Peyer's patch (tissue), 4 donors: ENCODE measurements around the gene SPI1. TPM values are rescaled to one million over a fixed set of nuclear protein-coding genes. Genes with fewer than 3 reads are reported as not detected.

Source experiments
- DNase-seq, 3 donors: peaks; one replicate each; pipeline ENCODE4 v3.0.0-alpha.2; 2017 to 2019
- H3K27ac ChIP-seq, 4 donors: fragments of 200-600 bp; sonication (generic); one replicate each; pipeline ENCODE4 v1.5.1; 2016 to 2019
- H3K27me3 ChIP-seq, 2 donors: fragments of 200-600 bp; sonication (generic); one replicate each; pipeline ENCODE4 v1.5.1; 2019
- H3K36me3 ChIP-seq, 3 donors: fragments of 200-600 bp; sonication (generic); one replicate each; pipeline ENCODE4 v1.5.1; 2016 to 2019
- H3K4me1 ChIP-seq, 4 donors: fragments of 200-600 bp; sonication (generic); one replicate each; pipeline ENCODE4 v1.5.1; 2016 to 2019
- H3K4me3 ChIP-seq, 4 donors: fragments of 200-600 bp; sonication (generic); 1 replicate in 3 of 4; 2 replicates in 1 of 4; pipeline ENCODE4 v1.5.1; 2016 to 2019; ENCODE audit warnings: mild to moderate bottlenecking in 1 of 4
- H3K9me3 ChIP-seq, 4 donors: fragments of 200-600 bp; sonication (generic); one replicate each; pipeline ENCODE4 v1.5.1; 2016 to 2019; ENCODE audit warnings: mild to moderate bottlenecking in 1 of 4
- POLR2A ChIP-seq, 2 donors: fragments of 450-650 bp; IDR thresholded peaks; one replicate each; pipeline ENCODE4 v1.5.1; 2017; ENCODE audit warnings: antibody characterized with exemption in 2 of 2, mild to moderate bottlenecking in 2 of 2, moderate library complexity in 2 of 2
- total RNA-seq, 4 donors: library from RNA; depleted of rRNA; stranded (reverse); fragments of >200 nt; gene quantifications; one replicate each; pipeline ENCODE4 v1.1.0, GENCODE V29; 2016
- TF ChIP-seq, protein P1 (sequence below), 6 experiments: fragments of 450-650 bp in 4 of 6; fragments of 200-600 bp in 2 of 6; sonication (generic) in 1 of 6; IDR thresholded peaks; one replicate each; pipeline ENCODE4 v1.5.1; 2017 to 2019; ENCODE audit warnings: antibody characterized with exemption in 6 of 6, mild to moderate bottlenecking in 3 of 6, moderate library complexity in 1 of 6

Gene SPI1
- total RNA-seq, 4 donors from 2014 or later, result 2.6 to 27.2 (median 7.8) TPM

GRCh38 chr11:47399860-47400767 lies 21.8 kb upstream of the SPI1 start:
- TF ChIP-seq, protein P1, sequence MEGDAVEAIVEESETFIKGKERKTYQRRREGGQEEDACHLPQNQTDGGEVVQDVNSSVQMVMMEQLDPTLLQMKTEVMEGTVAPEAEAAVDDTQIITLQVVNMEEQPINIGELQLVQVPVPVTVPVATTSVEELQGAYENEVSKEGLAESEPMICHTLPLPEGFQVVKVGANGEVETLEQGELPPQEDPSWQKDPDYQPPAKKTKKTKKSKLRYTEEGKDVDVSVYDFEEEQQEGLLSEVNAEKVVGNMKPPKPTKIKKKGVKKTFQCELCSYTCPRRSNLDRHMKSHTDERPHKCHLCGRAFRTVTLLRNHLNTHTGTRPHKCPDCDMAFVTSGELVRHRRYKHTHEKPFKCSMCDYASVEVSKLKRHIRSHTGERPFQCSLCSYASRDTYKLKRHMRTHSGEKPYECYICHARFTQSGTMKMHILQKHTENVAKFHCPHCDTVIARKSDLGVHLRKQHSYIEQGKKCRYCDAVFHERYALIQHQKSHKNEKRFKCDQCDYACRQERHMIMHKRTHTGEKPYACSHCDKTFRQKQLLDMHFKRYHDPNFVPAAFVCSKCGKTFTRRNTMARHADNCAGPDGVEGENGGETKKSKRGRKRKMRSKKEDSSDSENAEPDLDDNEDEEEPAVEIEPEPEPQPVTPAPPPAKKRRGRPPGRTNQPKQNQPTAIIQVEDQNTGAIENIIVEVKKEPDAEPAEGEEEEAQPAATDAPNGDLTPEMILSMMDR (IDR thresholded peaks at IDR 0.05), result no peak
- peak in 1 of 2 donors; percentile 16 for TF ChIP-seq POLR2A (IDR thresholded peaks at IDR 0.05)
- Histone ChIP-seq H3K36me3 (no peaks in the 10 kb centered on the region), H3K27ac (peak overlapping the region; percentile 64 to 92 (median 83)), H3K4me1 (peaks cover 0 to 21% (median 9%) of the 10 kb centered on the region in 4 donors), H3K9me3 (no peaks in the 10 kb centered on the region), H3K4me3 (peak overlapping the region; percentile 56 to 65 (median 58)), H3K27me3 (no peaks in the 10 kb centered on the region)
- DNase-seq, result peak; percentile 56 to 78 (median 76)

GRCh38 chr11:47398551-47398950 lies 20.2 kb upstream of the SPI1 start:
- no peaks in the 10 kb centered on the region for H3K36me3 ChIP-seq
- peak overlapping the region in 1 of 4 donors; percentile 89 for H3K27ac ChIP-seq
- no peak for TF ChIP-seq POLR2A (IDR thresholded peaks at IDR 0.05)
- TF ChIP-seq, protein P1 (IDR thresholded peaks at IDR 0.05), result no peak
- no peaks in the 10 kb centered on the region for H3K27me3 ChIP-seq
- H3K4me3 ChIP-seq, result no peak overlapping the region
- peaks cover 0 to 33% (median 21%) of the 10 kb centered on the region in 4 donors for H3K4me1 ChIP-seq
- DNase-seq, result no peak
- H3K9me3 ChIP-seq, result no peaks in the 10 kb centered on the region

GRCh38 chr11:47398011-47398410 lies 19.7 kb upstream of the SPI1 start:
- H3K27me3 ChIP-seq, result no peaks in the 10 kb centered on the region
- no peak overlapping the region for H3K4me3 ChIP-seq
- no peak for DNase-seq
- H3K27ac ChIP-seq, result no peak overlapping the region
- H3K9me3 ChIP-seq, result no peaks in the 10 kb centered on the region
- H3K36me3 ChIP-seq, result no peaks in the 10 kb centered on the region
- peaks cover 0 to 36% (median 24%) of the 10 kb centered on the region in 4 donors for H3K4me1 ChIP-seq
- no peak for TF ChIP-seq POLR2A (IDR thresholded peaks at IDR 0.05)
- TF ChIP-seq, protein P1 (IDR thresholded peaks at IDR 0.05), result no peak

- Histone ChIP-seq H3K4me1 (peaks cover 0 to 38% (median 27%) of the 10 kb centered on the region in 4 donors), H3K36me3 (no peaks in the 10 kb centered on the region), H3K27ac (peak overlapping the region in 3 of 4 donors; percentile 87 to 95 (median 88)), H3K4me3 (no peak overlapping the region), H3K9me3 (no peaks in the 10 kb centered on the region), H3K27me3 (no peaks in the 10 kb centered on the region)
- no peak for DNase-seq
- TF ChIP-seq, protein P1 (IDR thresholded peaks at IDR 0.05), result no peak
- no peak for TF ChIP-seq POLR2A (IDR thresholded peaks at IDR 0.05)
Measured at GRCh38 chr11:47396049-47396320, 17.6 kb upstream of the SPI1 start.

GRCh38 chr11:47395223-47396048 lies 17.1 kb upstream of the SPI1 start:
- Histone ChIP-seq H3K4me3 (peak overlapping the region in 2 of 4 donors; percentile 28 to 32), H3K4me1 (peaks cover 0 to 33% (median 25%) of the 10 kb centered on the region in 4 donors), H3K27ac (peak overlapping the region; percentile 87 to 95 (median 89)), H3K9me3 (no peaks in the 10 kb centered on the region), H3K36me3 (no peaks in the 10 kb centered on the region), H3K27me3 (no peaks in the 10 kb centered on the region)
- DNase-seq, result no peak
- TF ChIP-seq POLR2A (IDR thresholded peaks at IDR 0.05), result no peak
- TF ChIP-seq, protein P1 (IDR thresholded peaks at IDR 0.05), result no peak
